Ovary (tissue), 3 donors: ENCODE results near the gene GNG12.

Experiments
- CTCF ChIP-seq, 3 donors: fragments of 450-650 bp in 2 of 3; fragments of 200-600 bp in 1 of 3; IDR thresholded peaks; one replicate each; pipeline versions ENCODE4 v1.5.1 to v1.8.0; 2016 to 2022; ENCODE audit warnings: antibody characterized with exemption in 3 of 3, mild to moderate bottlenecking in 1 of 3
- POLR2A ChIP-seq: fragments of 450-650 bp; IDR thresholded peaks from one replicate; pipeline ENCODE4 v1.6.1; 2017; ENCODE audit warnings: antibody characterized with exemption, mild to moderate bottlenecking, moderate library complexity
- donor health status: DM: no; HTN: no; CAD: no.

DNA sequence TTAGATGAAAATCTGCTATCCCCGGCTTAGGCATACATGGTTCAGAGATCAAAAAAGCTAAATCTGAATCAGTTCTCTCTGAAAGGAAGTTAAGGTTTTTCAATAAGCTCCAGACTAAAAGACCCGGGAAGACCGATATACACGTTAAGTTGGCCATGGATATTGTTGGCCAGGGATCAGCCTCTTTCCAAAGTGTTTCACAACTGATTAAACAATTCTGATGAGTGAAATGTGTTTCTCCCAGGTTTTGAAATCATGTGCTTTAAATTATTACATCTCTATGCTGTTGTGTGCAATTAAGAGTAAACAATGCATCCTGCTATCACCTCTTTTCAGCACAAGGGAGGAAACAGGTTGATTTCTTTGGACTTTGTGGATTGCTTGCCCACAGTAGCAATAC, 23.7 kb upstream of the GNG12 start:
- TF ChIP-seq POLR2A (no peak), CTCF (IDR thresholded peaks at IDR 0.05) (no peak)
